Neutrophil (primary cell): ENCODE measurements around the gene FOXK2.

ENCODE experiments used
- H3K27ac ChIP-seq: fragments of 200-600 bp; sonication (generic); 2 replicates; pipeline ENCODE4 v1.5.1; 2016; ENCODE audit warnings: mild to moderate bottlenecking, moderate library complexity
- H3K27me3 ChIP-seq: fragments of 200-600 bp; sonication (generic); 2 replicates; pipeline ENCODE4 v1.6.0; 2016; ENCODE audit warnings: mild to moderate bottlenecking
- H3K36me3 ChIP-seq: fragments of 200-600 bp; sonication (generic); 2 replicates; pipeline ENCODE4 v1.5.1; 2017
- H3K4me1 ChIP-seq, 2 experiments: fragments of 200-600 bp in 1 of 2; sonication (generic) in 1 of 2; 1 replicate in 1 of 2; 2 replicates in 1 of 2; pipeline versions ENCODE4 v1.5.1 to v1.6.1; 2013 to 2016; ENCODE audit warnings: low read depth in 1 of 2, low read length in 1 of 2, mild to moderate bottlenecking in 1 of 2, moderate library complexity in 1 of 2; ENCODE audit not compliant: control insufficient read depth in 1 of 2, insufficient read depth in 1 of 2
- H3K4me3 ChIP-seq, 2 experiments: fragments of 200-600 bp in 1 of 2; sonication (generic) in 1 of 2; 1 replicate in 1 of 2; 2 replicates in 1 of 2; pipeline ENCODE4 v1.5.1; 2013 to 2016; ENCODE audit warnings: low read depth in 1 of 2, low read length in 1 of 2, mild to moderate bottlenecking in 1 of 2, moderate library complexity in 1 of 2
- H3K9me3 ChIP-seq: fragments of 200-600 bp; sonication (generic); 2 replicates; pipeline ENCODE4 v1.5.1; 2016
- CTCF ChIP-seq: fragments of 200-600 bp; sonication (generic); IDR thresholded peaks from 2 replicates; pipeline ENCODE4 v1.5.1; 2016; ENCODE audit warnings: antibody characterized with exemption

The FOXK2 gene

GRCh38 chr17:82587234-82588086 lies 67.9 kb downstream of the FOXK2 start:
- Histone ChIP-seq H3K27ac (peak overlapping the region; percentile 7), H3K36me3 (peaks cover 48% of the 10 kb centered on the region)

GRCh38 chr17:82588266-82589175 lies 69.0 kb downstream of the FOXK2 start:
- Histone ChIP-seq H3K27ac (peak overlapping the region; percentile 58), H3K9me3 (no peaks in the 10 kb centered on the region), H3K27me3 (no peaks in the 10 kb centered on the region), H3K36me3 (peaks cover 38% of the 10 kb centered on the region), H3K4me3 (no peak overlapping the region), H3K4me1 (peaks cover 29 to 34% of the 10 kb centered on the region in 2 experiments)
- no peak for TF ChIP-seq CTCF

More at GRCh38 chr17:82587234-82588086, 67.9 kb downstream of the FOXK2 start:
- H3K9me3 ChIP-seq: no peaks in the 10 kb centered on the region
- H3K27me3 ChIP-seq: no peaks in the 10 kb centered on the region
- TF ChIP-seq CTCF: no peak
- no peak overlapping the region for H3K4me3 ChIP-seq
- H3K4me1 ChIP-seq: peaks cover 19 to 24% of the 10 kb centered on the region in 2 experiments

- Histone ChIP-seq H3K9me3 (no peaks in the 10 kb centered on the region), H3K27ac (peak overlapping the region; percentile 86), H3K4me3 (no peak overlapping the region), H3K36me3 (peaks cover 28% of the 10 kb centered on the region), H3K27me3 (no peaks in the 10 kb centered on the region), H3K4me1 (peaks cover 35 to 40% of the 10 kb centered on the region in 2 experiments)
- no peak for TF ChIP-seq CTCF
Measured at GRCh38 chr17:82589851-82590180, 70.3 kb downstream of the FOXK2 start.

GRCh38 chr17:82590216-82590615 lies 70.7 kb downstream of the FOXK2 start:
- H3K4me1 ChIP-seq: peaks cover 35 to 40% of the 10 kb centered on the region in 2 experiments

More at GRCh38 chr17:82590216-82590615, 70.7 kb downstream of the FOXK2 start:
- no peak for TF ChIP-seq CTCF
- Histone ChIP-seq H3K36me3 (peaks cover 26% of the 10 kb centered on the region), H3K27me3 (no peaks in the 10 kb centered on the region), H3K27ac (peak overlapping the region; percentile 86), H3K9me3 (no peaks in the 10 kb centered on the region), H3K4me3 (no peak overlapping the region)
